Astrocyte (in vitro differentiated cells and primary cell): ENCODE data around the gene IFT43.

Source experiments
- CTCF ChIP-seq: IDR thresholded peaks from 2 replicates; pipeline ENCODE4 v1.5.1; 2011; ENCODE audit warnings: low read depth, mild to moderate bottlenecking, inconsistent platforms, low read length, moderate library complexity; ENCODE audit not compliant: insufficient read depth
- EZH2 ChIP-seq: IDR thresholded peaks from 2 replicates; pipeline ENCODE4 v1.6.1; 2012; ENCODE audit warnings: mild to moderate bottlenecking, low read length, inconsistent platforms; ENCODE audit not compliant: insufficient read depth

- TF ChIP-seq CTCF (no peak), EZH2 (no peak)
These were observed 6.2 kb downstream of the IFT43 start for GRCh38 chr14:75991753-75992152.
